DOHH2 (cell line): ENCODE results near the gene ABHD1.

Experiments
- EZH2phosphoT487 ChIP-seq: fragments of 200-600 bp; sonication (generic); IDR thresholded peaks from 2 replicates; pipeline ENCODE4 v1.6.1; 2017; ENCODE audit warnings: borderline replicate concordance, mild to moderate bottlenecking, antibody characterized with exemption, low read length, moderate library complexity, mixed read lengths
- TF ChIP-seq, protein P1 (sequence below): fragments of 200-600 bp; sonication (generic); IDR thresholded peaks from one replicate; pipeline ENCODE4 v1.5.1; 2014; ENCODE audit warnings: antibody characterized with exemption, mild to moderate bottlenecking, low read depth, low read length; ENCODE audit not compliant: poor library complexity, severe bottlenecking

DNA sequence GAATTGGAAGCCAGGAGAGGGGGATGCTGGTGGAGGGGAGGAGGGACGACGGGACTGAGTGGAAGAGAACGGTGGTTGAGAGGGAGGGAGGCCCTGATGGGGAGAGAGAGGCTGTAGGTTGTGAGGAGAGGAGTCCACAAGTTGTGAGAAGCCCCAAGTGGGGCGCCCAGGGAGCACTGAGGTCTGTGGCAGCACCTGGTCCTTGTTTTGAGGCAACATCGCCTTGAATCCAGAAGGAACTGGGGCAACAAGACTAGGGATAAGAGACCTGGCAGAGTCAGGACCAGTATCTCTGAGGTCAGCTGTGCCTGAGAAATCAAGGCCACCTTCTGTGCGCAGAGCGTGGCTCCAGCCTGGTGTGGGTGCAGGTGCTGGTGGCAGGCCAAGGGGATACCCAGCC lies 14.5 kb downstream of the ABHD1 start:
- TF ChIP-seq, protein P1, sequence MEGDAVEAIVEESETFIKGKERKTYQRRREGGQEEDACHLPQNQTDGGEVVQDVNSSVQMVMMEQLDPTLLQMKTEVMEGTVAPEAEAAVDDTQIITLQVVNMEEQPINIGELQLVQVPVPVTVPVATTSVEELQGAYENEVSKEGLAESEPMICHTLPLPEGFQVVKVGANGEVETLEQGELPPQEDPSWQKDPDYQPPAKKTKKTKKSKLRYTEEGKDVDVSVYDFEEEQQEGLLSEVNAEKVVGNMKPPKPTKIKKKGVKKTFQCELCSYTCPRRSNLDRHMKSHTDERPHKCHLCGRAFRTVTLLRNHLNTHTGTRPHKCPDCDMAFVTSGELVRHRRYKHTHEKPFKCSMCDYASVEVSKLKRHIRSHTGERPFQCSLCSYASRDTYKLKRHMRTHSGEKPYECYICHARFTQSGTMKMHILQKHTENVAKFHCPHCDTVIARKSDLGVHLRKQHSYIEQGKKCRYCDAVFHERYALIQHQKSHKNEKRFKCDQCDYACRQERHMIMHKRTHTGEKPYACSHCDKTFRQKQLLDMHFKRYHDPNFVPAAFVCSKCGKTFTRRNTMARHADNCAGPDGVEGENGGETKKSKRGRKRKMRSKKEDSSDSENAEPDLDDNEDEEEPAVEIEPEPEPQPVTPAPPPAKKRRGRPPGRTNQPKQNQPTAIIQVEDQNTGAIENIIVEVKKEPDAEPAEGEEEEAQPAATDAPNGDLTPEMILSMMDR, result no peak
- TF ChIP-seq EZH2phosphoT487, result no peak
